HFFc6 (cell line): ENCODE data around the gene LCA5L. TPM values are rescaled to one million over a fixed set of nuclear protein-coding genes. Genes with fewer than 3 reads are reported as not detected.

Experiments
- DNase-seq: peaks from one replicate; pipeline ENCODE4 v3.0.0-alpha.2; 2018
- H3K27ac Mint-ChIP-seq: 2 replicates; pipeline ENCODE4 v1.8.0; 2020; ENCODE audit warnings: mild to moderate bottlenecking, mixed read lengths
- H3K27me3 Mint-ChIP-seq: 2 replicates; pipeline ENCODE4 v1.8.0; 2021; ENCODE audit warnings: mild to moderate bottlenecking, moderate library complexity, mixed read lengths; ENCODE audit not compliant: insufficient read depth
- H3K36me3 Mint-ChIP-seq: 2 replicates; pipeline ENCODE4 v1.8.0; 2021; ENCODE audit warnings: low read depth, mixed read lengths
- H3K4me1 Mint-ChIP-seq: 2 replicates; pipeline ENCODE4 v1.8.0; 2020; ENCODE audit warnings: low read depth, mixed read lengths
- H3K4me3 Mint-ChIP-seq: 2 replicates; pipeline ENCODE4 v1.8.0; 2020; ENCODE audit warnings: mild to moderate bottlenecking, moderate library complexity, mixed read lengths
- H3K9me3 Mint-ChIP-seq: 2 replicates; pipeline ENCODE4 v1.8.0; 2020; ENCODE audit warnings: mild to moderate bottlenecking, mixed read lengths
- CTCF ChIP-seq: fragments of 200-600 bp; sonication (generic); IDR thresholded peaks from 2 replicates; pipeline ENCODE4 v1.5.0; 2021; ENCODE audit warnings: antibody characterized with exemption, mild to moderate bottlenecking
- total RNA-seq, 6 experiments: library from RNA; stranded (reverse); fragmentation: NEBNext Ultra II Directional; extraction: Animal tissue kit (Norgen Biotek cat#: 25700); gene quantifications; 2 replicates in 1 of 6; 3 replicates in 5 of 6; pipeline ENCODE4 v1.2.3, GENCODE V29; 2021

The LCA5L gene
- total RNA-seq, 6 experiments from 2014 or later: 0.73 to 1.4 (median 0.86) TPM

- Mint-ChIP-seq H3K9me3 (no peaks in the 10 kb centered on the region), H3K4me1 (peaks cover 16% of the 10 kb centered on the region), H3K4me3 (no peak overlapping the region), H3K36me3 (no peaks in the 10 kb centered on the region), H3K27me3 (peaks cover 7% of the 10 kb centered on the region), H3K27ac (no peak overlapping the region)
- peak; percentile 20 for DNase-seq
- no peak for TF ChIP-seq CTCF
Measured at GRCh38 chr21:39434950-39435349, 10.6 kb downstream of the LCA5L start.

- Mint-ChIP-seq H3K4me1 (peaks cover 16% of the 10 kb centered on the region), H3K9me3 (no peaks in the 10 kb centered on the region), H3K4me3 (no peak overlapping the region), H3K27me3 (peaks cover 6% of the 10 kb centered on the region; the same call in 1 of the 2 replicates), H3K36me3 (no peaks in the 10 kb centered on the region), H3K27ac (no peak overlapping the region)
- no peak for DNase-seq
- TF ChIP-seq CTCF: no peak
Measured at GRCh38 chr21:39430954-39431353, 14.6 kb downstream of the LCA5L start.

GRCh38 chr21:39430457-39430856 lies 15.1 kb downstream of the LCA5L start:
- H3K4me3 Mint-ChIP-seq: no peak overlapping the region
- peaks cover 16% of the 10 kb centered on the region for H3K4me1 Mint-ChIP-seq
- DNase-seq: no peak
- peaks cover 6% of the 10 kb centered on the region for H3K27me3 Mint-ChIP-seq
- no peaks in the 10 kb centered on the region for H3K9me3 Mint-ChIP-seq
- H3K27ac Mint-ChIP-seq: no peak overlapping the region
- TF ChIP-seq CTCF: no peak
- no peaks in the 10 kb centered on the region for H3K36me3 Mint-ChIP-seq

GRCh38 chr21:39430016-39430415 lies 15.6 kb downstream of the LCA5L start:
- Mint-ChIP-seq H3K27me3 (peaks cover 7% of the 10 kb centered on the region), H3K36me3 (no peaks in the 10 kb centered on the region), H3K4me3 (no peak overlapping the region), H3K27ac (no peak overlapping the region), H3K9me3 (no peaks in the 10 kb centered on the region), H3K4me1 (peaks cover 13% of the 10 kb centered on the region)
- no peak for DNase-seq
- no peak for TF ChIP-seq CTCF

- no peak for DNase-seq
- no peaks in the 10 kb centered on the region for H3K9me3 Mint-ChIP-seq
- no peaks in the 10 kb centered on the region for H3K36me3 Mint-ChIP-seq
- peaks cover 7% of the 10 kb centered on the region for H3K27me3 Mint-ChIP-seq
- no peak for TF ChIP-seq CTCF
- peaks cover 9% of the 10 kb centered on the region for H3K4me1 Mint-ChIP-seq
- H3K4me3 Mint-ChIP-seq: no peak overlapping the region
- H3K27ac Mint-ChIP-seq: no peak overlapping the region
Measured at GRCh38 chr21:39429445-39429844, 16.1 kb downstream of the LCA5L start.
